Stimulated activated CD8-positive, alpha-beta memory T cell treated with anti-CD3 and anti-CD28 coated beads, Interleukin-12 subunit alpha, Interleukin-12 subunit beta, amount 100 ng/mL, for 24 hours (primary cell): ENCODE measurements around the gene SH3TC2.

Experiments
- DNase-seq: peaks from one replicate; pipeline ENCODE4 v3.0.0-alpha.2; 2020; ENCODE audit errors: extremely low read depth

Gene SH3TC2

GRCh38 chr5:149060325-149060724, 2.5 kb downstream of the SH3TC2 start:
- no peak for DNase-seq

DNA sequence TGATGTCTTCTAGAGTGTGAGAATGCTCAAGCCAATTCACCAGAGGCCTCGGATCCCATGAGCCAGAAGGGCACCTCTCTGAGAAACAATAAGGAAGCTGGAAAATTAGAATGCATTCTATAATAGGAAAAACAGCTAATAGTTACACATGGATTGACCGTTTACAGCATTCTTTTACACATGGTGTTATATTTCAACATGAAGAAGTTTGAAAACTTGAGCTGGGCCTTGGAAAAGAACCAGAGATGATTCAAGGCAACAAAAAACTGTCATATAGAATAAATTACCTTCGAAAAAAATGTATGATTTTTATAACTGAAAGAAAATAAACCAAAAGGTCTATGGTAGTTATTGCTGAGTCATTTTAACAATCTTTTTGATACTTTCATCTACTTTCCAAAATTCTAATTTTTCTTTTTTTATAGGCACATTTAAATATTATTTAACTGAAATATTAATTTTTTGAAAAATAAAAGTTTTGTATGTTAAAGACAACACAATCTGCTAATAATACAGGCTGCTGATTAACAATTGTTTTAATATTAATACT, 6.2 kb downstream of the SH3TC2 start:
- no peak for DNase-seq

- DNase-seq: no peak
Measured at GRCh38 chr5:149054416-149054815, 8.4 kb downstream of the SH3TC2 start.

GRCh38 chr5:149053072-149053695, 9.7 kb downstream of the SH3TC2 start:
- no peak for DNase-seq

DNA sequence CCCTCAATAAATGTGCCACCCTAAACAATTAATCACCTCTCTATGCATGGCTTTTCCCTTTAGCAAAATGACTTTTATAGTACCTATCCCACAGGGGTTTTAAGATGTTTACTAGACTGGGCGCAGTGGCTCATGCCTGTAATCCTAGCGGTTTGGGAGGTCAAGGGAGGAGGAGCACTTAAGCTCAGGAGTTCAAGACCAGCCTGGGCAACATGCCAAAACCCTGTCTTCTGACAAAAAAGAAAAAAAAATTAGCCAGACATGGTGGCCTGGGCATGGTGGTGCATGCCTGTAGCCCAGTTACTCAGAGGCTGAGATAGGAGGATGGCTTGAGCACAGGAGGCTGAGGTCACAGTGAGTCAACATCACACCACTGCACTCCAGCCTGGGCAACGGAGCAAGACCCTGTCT, 13.5 kb downstream of the SH3TC2 start:
- DNase-seq: no peak

- no peak for DNase-seq
Measured at GRCh38 chr5:149048811-149049210, 14.1 kb downstream of the SH3TC2 start.

GRCh38 chr5:149047462-149047861, 15.4 kb downstream of the SH3TC2 start:
- no peak for DNase-seq

DNA sequence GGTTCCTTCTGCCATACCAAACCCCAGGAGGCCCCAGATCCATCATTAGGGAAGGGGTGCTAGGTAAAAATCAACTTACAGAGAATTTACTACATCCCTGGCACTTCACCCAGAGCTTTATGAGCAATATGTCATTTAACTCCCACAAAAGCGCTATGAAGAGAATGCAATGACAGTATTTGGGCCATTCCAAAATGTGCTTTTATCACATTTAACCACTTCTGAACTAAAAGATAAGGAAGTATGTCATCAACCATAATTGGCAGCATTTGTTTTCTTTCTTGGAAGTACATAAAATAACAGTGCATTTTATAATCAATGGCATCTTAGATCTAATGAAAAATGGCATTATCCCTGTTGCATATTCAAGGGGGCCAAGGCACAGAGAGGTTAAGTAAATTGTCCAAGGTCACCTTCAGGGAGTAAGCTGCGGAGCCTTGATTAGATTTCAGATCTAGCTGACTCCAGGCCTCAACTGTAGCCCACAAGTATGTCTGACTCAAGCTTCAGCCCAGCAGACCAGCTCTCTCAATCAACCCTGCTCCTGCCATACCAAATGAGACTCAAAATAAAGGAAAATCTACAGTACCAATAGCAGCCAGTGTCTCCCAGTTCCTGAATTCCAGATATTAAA, 16.5 kb downstream of the SH3TC2 start:
- DNase-seq: no peak

GRCh38 chr5:149045089-149045460, 17.8 kb downstream of the SH3TC2 start:
- DNase-seq: no peak

DNA sequence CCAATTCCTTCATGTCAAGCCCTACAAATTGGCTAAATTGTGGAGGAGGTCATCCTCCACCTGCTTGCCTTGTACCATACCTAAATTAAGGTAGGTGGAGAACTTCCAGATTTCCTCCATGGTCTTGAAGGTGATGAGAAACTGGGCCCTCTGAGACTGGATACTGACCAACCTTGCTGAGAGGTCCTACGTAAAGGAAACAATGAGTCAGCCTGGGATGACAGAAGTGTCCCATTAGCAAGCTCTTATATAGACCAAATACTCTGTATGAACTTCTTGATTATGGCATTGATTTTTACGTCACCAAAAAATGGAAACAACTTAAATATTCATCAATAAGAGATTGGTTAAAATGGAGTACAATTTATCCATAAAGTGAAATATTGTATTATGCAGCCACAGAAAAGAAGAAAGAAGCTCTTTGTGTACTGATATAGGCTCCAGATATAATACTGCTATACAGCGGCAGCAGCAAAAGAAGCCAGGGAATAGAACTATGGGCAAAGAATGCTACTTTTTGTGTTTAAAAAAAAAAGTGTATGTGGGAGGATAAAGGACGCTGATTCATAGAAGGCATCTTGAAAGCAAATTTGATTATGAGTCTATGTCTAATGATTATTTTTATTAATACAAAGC, 18.3 kb downstream of the SH3TC2 start:
- DNase-seq: no peak

DNA sequence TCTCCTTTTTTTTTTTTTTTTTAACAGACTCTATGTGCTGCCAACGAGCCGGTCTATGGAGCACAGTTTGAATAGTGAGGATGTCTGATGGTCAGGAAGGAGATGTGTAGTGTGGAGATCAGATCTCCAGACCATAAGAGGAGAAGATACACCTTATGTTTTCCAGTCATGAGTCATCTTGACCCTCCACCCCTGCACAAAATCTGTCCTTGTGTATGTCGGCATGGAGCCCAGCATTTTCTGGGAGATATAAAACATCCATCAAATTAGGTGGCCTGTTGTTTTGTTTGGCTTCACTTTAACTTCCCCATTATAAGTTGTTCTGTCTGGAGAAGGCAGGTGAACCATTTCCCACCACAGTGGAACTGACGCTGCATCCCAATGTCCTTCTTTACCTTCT, 19.2 kb downstream of the SH3TC2 start:
- DNase-seq: no peak

DNA sequence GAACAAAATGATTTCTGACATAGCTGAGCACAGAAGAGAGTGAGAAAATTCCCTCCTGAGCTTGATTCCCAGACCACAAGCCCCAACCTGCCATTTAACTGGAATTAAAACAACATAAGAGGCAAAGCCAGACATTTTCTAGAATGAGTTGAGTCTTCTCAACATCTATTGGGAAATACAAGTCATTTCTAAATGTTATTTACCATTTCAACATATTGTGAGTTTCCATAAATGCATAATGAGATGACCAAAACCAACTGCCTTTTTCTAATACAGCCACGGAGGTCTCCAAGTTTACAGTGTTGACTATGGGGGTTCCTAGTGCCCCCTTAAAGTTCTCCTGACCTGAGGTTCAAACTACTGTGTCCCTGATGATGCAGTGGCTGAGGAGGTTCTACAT, 20.0 kb downstream of the SH3TC2 start:
- no peak for DNase-seq

- no peak for DNase-seq
Measured at GRCh38 chr5:149041242-149041641, 21.6 kb downstream of the SH3TC2 start.

DNA sequence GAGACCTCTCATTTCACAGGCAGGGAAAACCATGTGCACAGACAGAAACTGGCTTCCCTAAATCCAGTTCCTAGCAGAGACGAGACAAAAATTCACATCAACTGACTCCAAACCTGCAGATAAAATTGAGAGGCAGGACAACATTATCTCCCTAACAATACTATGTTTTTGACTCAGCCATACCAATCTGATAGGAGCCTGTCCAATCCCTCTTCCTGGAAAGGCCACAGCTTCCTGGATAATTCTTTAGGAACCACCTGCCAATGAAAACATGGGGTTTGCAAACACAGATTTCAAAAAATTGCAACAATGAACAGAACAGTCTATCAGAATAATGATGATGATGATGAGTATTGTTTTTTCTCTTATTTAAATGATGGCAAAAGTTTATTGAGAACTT, 22.4 kb downstream of the SH3TC2 start:
- no peak for DNase-seq

DNA sequence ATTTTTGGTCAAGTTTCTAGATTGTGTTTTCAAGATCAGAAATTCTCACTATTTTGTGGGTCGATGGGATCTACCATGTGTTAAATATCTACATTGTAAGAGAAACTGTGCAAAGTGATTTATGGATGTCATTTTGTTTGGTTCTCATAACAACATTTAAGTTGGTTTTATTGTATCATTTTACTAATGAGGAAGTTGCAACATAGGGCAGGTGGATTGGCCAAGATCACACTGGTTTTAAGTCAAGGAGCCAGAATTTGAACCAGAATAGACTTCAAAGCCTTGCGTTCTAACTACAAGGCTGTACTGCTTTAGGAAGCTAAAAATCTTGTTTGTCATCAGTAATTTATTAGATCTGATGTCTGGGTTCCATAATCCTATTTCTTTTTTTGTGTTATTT, 23.4 kb downstream of the SH3TC2 start:
- no peak for DNase-seq

- DNase-seq: no peak
Measured at GRCh38 chr5:149038336-149039080, 24.4 kb downstream of the SH3TC2 start.

GRCh38 chr5:149037817-149038216, 25.0 kb downstream of the SH3TC2 start:
- DNase-seq: no peak

- no peak for DNase-seq
Measured at GRCh38 chr5:149036970-149037369, 25.9 kb downstream of the SH3TC2 start.

DNA sequence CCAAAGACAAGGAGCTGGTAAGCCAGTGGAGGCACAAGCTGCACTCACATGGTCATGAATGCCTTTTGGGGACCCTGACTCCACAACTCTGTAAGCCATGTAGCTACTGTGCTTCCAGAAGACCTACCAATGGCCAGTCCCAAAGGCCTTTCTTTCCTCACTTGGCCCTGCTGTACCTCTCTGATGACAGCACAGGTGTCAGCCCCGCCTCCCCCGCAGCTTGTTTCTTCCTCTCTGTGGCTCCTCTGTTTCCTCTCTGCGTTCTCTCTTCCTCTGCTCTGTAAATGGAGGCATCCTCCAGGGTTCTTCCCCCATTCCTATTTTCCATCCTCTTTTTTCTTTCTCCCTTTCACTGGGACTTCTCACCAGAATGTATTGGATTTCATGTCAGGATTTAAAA, 26.7 kb downstream of the SH3TC2 start:
- DNase-seq: no peak

GRCh38 chr5:149035372-149035790, 27.5 kb downstream of the SH3TC2 start:
- DNase-seq: peak; percentile 17

GRCh38 chr5:149030838-149031397, 31.9 kb downstream of the SH3TC2 start:
- DNase-seq: no peak

- no peak for DNase-seq
Measured at GRCh38 chr5:149030392-149030791, 32.5 kb downstream of the SH3TC2 start.
